DMS79 (cell line): ENCODE measurements around the gene PARM1.

Experiments
- DNase-seq: peaks from one replicate; lab custom pipeline; 2025; lab: John Stamatoyannopoulos, UW

PARM1 gene

DNA sequence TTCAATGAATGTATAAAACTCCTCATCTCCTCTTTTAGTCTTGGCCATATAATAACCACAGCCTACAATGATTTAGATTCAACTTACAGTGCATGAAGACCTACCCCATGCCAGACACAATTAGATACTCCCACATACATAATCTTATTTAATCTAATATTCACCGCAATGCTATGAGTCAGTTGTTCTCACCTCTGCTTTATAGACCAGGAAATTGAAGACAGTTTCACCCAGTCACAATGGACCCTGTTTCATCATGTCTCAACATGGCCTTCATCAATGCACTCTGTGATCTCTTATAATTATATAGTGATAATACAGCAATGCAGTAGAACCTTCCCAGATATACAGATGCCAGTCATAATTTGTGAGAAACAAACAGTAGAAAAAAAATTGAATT is 148.6 kb downstream of the PARM1 start:
- DNase-seq, result no peak

DNA sequence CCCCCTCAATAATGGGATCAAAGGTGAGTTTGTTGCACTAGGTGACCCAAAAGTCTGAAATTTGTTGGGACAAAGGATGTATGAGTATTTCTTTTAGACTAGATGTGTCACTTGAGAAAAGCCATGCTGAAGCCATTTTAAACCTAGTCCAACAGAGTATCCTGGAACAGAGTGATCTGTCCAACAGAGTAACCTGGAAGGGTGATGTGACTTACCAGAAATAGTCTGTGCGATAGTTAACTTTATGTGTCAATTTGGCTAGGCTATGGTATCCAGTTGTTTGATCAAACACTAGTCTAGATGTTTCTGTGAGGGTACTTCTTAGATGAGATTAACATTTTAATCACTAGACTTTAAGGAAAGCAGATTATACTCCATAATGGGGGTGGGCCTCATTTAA is 154.5 kb downstream of the PARM1 start:
- DNase-seq, result no peak

DNA sequence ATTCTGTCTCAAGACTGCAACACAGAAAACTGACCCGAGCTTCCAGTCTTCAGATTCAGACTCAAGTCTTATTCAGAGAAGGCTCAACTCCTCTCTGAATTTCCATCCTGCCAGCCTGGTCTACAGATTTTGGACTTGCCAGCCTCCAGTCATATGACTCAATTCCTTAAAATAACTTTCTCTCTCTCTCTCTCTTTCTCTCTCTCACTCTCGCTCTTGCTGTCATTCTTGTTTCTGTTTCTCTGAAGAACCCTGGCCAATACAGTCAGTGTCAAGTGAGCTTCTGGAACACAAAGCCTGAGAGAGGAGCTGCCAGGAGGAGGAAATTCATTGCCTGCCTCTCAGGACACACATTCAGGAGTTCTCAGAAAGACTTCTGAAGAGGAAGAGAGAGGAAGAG is 154.9 kb downstream of the PARM1 start:
- no peak for DNase-seq

DNA sequence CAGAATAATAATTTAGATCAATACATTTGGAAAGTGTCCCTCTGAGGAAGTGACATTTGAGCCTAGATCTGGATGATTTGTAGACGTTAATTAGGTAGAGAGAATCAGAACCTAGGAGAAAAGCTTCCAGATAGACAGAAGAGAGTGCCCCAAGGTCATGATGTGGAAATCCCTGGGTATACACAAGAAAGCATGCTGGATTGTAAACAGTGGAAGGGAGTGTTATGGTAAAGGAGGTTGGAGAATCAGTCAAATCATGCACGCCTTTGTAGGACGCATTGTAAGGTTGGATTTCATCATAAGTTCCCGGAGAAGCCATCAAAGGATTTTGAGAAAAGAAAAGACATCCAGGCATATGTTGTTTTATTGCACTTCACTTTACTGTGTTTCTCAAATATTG is 156.3 kb downstream of the PARM1 start:
- DNase-seq, result no peak

DNA sequence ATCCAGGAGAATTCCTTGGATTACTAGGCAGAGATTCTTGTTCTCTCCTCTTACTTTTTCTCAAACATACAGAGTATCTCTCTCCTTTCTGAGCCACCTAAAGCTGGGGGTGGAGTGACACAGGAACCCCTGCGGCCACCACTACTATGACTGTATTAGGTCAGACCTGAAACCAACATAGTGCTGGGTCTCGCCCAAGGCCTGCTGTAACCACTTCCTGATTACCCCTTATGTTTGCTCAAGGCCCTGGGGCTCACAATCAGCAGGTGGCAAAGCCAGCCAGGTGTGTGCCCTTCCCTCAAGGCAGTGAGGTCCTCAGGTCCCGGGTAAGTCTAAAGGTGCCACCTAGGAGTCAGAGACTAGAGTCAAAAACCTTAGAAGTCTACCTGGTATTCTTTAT is 166.4 kb downstream of the PARM1 start:
- no peak for DNase-seq
